HG03354 (cell line): ENCODE results near the gene GNS.
"Not testable (repeated sequence)": the region's sequence is repeated elsewhere in the genome, so short reads cannot be mapped to it uniquely, and the experiment has no call there.

Source experiments
- ATAC-seq: cut with Tn5 transposase; IDR thresholded peaks from one replicate; pipeline ENCODE4 v1.9.1; 2021; ENCODE audit warnings: mild to moderate bottlenecking; ENCODE audit not compliant: unreplicated experiment, poor library complexity, severe bottlenecking

Gene GNS

GRCh38 chr12:64707362-64707761 is 51.8 kb downstream of the GNS start:
- no peak for ATAC-seq

- no peak for ATAC-seq
Observed at GRCh38 chr12:64706857-64707256, 52.3 kb downstream of the GNS start.

GRCh38 chr12:64706306-64706705 is 52.9 kb downstream of the GNS start:
- ATAC-seq: no peak

GRCh38 chr12:64701283-64701682 is 57.9 kb downstream of the GNS start:
- no peak for ATAC-seq

- no peak for ATAC-seq
Observed at GRCh38 chr12:64700532-64700931, 58.7 kb downstream of the GNS start.

GRCh38 chr12:64699504-64700115 is 59.6 kb downstream of the GNS start:
- ATAC-seq: no peak

GRCh38 chr12:64696080-64696741 is 63.0 kb downstream of the GNS start:
- ATAC-seq: no peak

- no peak for ATAC-seq
Observed at GRCh38 chr12:64695550-64695949, 63.7 kb downstream of the GNS start.

- ATAC-seq: no peak
Observed at GRCh38 chr12:64694130-64695040, 64.8 kb downstream of the GNS start.

GRCh38 chr12:64691795-64692583 is 67.2 kb downstream of the GNS start:
- no peak for ATAC-seq

GRCh38 chr12:64691227-64691794 is 67.9 kb downstream of the GNS start:
- ATAC-seq: no peak

- ATAC-seq: not testable (repeated sequence)
Observed at GRCh38 chr12:64690236-64690635, 69.0 kb downstream of the GNS start.

GRCh38 chr12:64688715-64689114 is 70.5 kb downstream of the GNS start:
- no peak for ATAC-seq

- no peak for ATAC-seq
Observed at GRCh38 chr12:64688219-64688618, 71.0 kb downstream of the GNS start.

- no peak for ATAC-seq
Observed at GRCh38 chr12:64687816-64688215, 71.4 kb downstream of the GNS start.

- no peak for ATAC-seq
Observed at GRCh38 chr12:64685605-64686004, 73.6 kb downstream of the GNS start.

GRCh38 chr12:64685050-64685449 is 74.2 kb downstream of the GNS start:
- no peak for ATAC-seq

- no peak for ATAC-seq
Observed at GRCh38 chr12:64683816-64684543, 75.2 kb downstream of the GNS start.
